DND-41 (cell line): Measurements from ENCODE around the gene ADARB2.
A peak's percentile ranks its signal among the peaks of the same experiment; 100 is the strongest.

ENCODE experiments used
- ATAC-seq: fragments of 200-7000 bp; cut with Tn5 transposase; 3 replicates; pipeline ENCODE4 v1.9.1; 2021; ENCODE audit warnings: low read depth; ENCODE audit not compliant: insufficient read depth
- DNase-seq: peaks from one replicate; pipeline ENCODE4 v3.0.0-alpha.2; 2020
- H2AFZ ChIP-seq: 2 replicates; pipeline ENCODE4 v1.6.0; 2012; ENCODE audit warnings: low read depth, low read length
- H3K27ac ChIP-seq: 2 replicates; pipeline ENCODE4 v1.5.1; 2012; ENCODE audit warnings: low read length, inconsistent platforms
- H3K27me3 ChIP-seq: fragments of 200-600 bp; sonication (generic); 2 replicates; pipeline ENCODE4 v1.6.0; 2012; ENCODE audit warnings: low read length, mild to moderate bottlenecking, inconsistent platforms; ENCODE audit not compliant: insufficient read depth, poor library complexity
- H3K36me3 ChIP-seq: 2 replicates; pipeline ENCODE4 v1.5.1; 2012; ENCODE audit warnings: low read length, inconsistent platforms; ENCODE audit not compliant: insufficient read depth
- H3K4me1 ChIP-seq: 2 replicates; pipeline ENCODE4 v1.5.1; 2012; ENCODE audit warnings: mild to moderate bottlenecking, low read length; ENCODE audit not compliant: insufficient read depth
- H3K4me2 ChIP-seq: 2 replicates; pipeline ENCODE4 v1.6.0; 2012; ENCODE audit warnings: mild to moderate bottlenecking, moderate library complexity, low read length, inconsistent platforms; ENCODE audit not compliant: insufficient read depth
- H3K4me3 ChIP-seq, 2 experiments: fragments of 200-600 bp in 1 of 2; shearing (Covaris generic) in 1 of 2; 2 replicates each; pipeline ENCODE4 v1.5.1; 2012 to 2016; ENCODE audit warnings: inconsistent platforms in 2 of 2, low read length in 2 of 2, mild to moderate bottlenecking in 2 of 2, low read depth in 1 of 2, moderate library complexity in 1 of 2
- H3K79me2 ChIP-seq: 2 replicates; pipeline ENCODE4 v1.6.0; 2012; ENCODE audit warnings: low read length, inconsistent platforms; ENCODE audit not compliant: insufficient read depth
- H3K9ac ChIP-seq: 2 replicates; pipeline ENCODE4 v1.6.0; 2012; ENCODE audit warnings: low read depth, mild to moderate bottlenecking, inconsistent platforms, low read length, moderate library complexity
- H3K9me3 ChIP-seq: 2 replicates; pipeline ENCODE4 v1.5.1; 2012; ENCODE audit warnings: low read length, moderate library complexity, mild to moderate bottlenecking, inconsistent platforms; ENCODE audit not compliant: insufficient read depth, severe bottlenecking
- H4K20me1 ChIP-seq: 2 replicates; pipeline ENCODE4 v1.6.0; 2012; ENCODE audit warnings: low read length; ENCODE audit not compliant: insufficient read depth
- EZH2 ChIP-seq: IDR thresholded peaks from 3 replicates; pipeline ENCODE4 v1.6.1; 2012; ENCODE audit warnings: borderline replicate concordance, low read depth, mild to moderate bottlenecking, moderate library complexity, low read length, inconsistent platforms; ENCODE audit not compliant: severe bottlenecking
- TF ChIP-seq, protein P1 (sequence below): IDR thresholded peaks from 2 replicates; pipeline ENCODE4 v1.5.1; 2012; ENCODE audit warnings: borderline replicate concordance, low read length, moderate library complexity, mild to moderate bottlenecking; ENCODE audit not compliant: poor library complexity, severe bottlenecking; ENCODE audit errors: extremely low read depth

The ADARB2 gene

GRCh38 chr10:1241322-1241890 is 495.9 kb downstream of the ADARB2 start:
- no peaks in the 10 kb centered on the region for H3K9me3 ChIP-seq
- no peak overlapping the region for H2AFZ ChIP-seq
- no peak overlapping the region for H3K9ac ChIP-seq
- H3K4me3 ChIP-seq = no peak overlapping the region
- H3K27me3 ChIP-seq = peaks cover 4% of the 10 kb centered on the region
- no peak for DNase-seq
- H3K36me3 ChIP-seq = no peaks in the 10 kb centered on the region
- TF ChIP-seq, protein P1, sequence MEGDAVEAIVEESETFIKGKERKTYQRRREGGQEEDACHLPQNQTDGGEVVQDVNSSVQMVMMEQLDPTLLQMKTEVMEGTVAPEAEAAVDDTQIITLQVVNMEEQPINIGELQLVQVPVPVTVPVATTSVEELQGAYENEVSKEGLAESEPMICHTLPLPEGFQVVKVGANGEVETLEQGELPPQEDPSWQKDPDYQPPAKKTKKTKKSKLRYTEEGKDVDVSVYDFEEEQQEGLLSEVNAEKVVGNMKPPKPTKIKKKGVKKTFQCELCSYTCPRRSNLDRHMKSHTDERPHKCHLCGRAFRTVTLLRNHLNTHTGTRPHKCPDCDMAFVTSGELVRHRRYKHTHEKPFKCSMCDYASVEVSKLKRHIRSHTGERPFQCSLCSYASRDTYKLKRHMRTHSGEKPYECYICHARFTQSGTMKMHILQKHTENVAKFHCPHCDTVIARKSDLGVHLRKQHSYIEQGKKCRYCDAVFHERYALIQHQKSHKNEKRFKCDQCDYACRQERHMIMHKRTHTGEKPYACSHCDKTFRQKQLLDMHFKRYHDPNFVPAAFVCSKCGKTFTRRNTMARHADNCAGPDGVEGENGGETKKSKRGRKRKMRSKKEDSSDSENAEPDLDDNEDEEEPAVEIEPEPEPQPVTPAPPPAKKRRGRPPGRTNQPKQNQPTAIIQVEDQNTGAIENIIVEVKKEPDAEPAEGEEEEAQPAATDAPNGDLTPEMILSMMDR = no peak
- TF ChIP-seq EZH2 = no peak
- no peak overlapping the region for H3K27ac ChIP-seq
- peaks cover 11% of the 10 kb centered on the region for H3K4me1 ChIP-seq
- H3K4me2 ChIP-seq = no peak overlapping the region; the same call in 1 of the 2 replicates
- no peaks in the 10 kb centered on the region for H3K79me2 ChIP-seq
- no peaks in the 10 kb centered on the region for H4K20me1 ChIP-seq
- ATAC-seq = no peak

DNA sequence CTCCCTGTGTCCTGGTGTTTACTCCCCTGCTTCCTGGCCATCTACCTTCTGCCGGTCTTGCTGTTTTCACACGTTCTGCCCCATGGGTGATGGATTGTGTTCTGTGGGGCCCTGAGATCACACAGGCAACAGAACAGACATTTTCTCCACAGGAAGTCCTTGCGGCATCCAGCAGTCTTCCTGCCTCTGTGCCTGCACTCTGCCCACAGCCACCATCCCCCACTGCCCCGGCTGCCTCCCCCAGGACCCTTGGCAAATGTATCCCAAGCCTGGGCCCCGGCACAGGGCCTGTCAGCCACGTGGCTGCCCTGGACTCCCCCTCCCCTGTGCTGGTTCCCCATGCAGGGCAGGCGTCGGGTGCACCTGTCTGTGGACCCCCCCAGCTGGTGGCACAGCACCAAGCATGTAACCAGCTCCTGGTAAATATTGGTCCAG is 497.0 kb downstream of the ADARB2 start:
- no peak for TF ChIP-seq EZH2
- TF ChIP-seq, protein P1 = peak; percentile 42
- Histone ChIP-seq H3K9ac (peak overlapping the region; percentile 61), H3K4me2 (peak overlapping the region; percentile 70), H3K4me1 (peaks cover 11% of the 10 kb centered on the region), H4K20me1 (no peaks in the 10 kb centered on the region), H3K4me3 (peak overlapping the region; percentile 22 to 68; a peak in 2 of 4 replicates), H3K36me3 (no peaks in the 10 kb centered on the region), H3K79me2 (no peaks in the 10 kb centered on the region), H3K27me3 (peaks cover 4% of the 10 kb centered on the region), H2AFZ (peak overlapping the region; percentile 83), H3K9me3 (no peaks in the 10 kb centered on the region), H3K27ac (peak overlapping the region; percentile 85)
- DNase-seq (peak; percentile 83), ATAC-seq (peak; percentile 94)

- ATAC-seq (no peak), DNase-seq (no peak)
- Histone ChIP-seq H3K4me2 (no peak overlapping the region), H3K4me1 (no peaks in the 10 kb centered on the region), H3K27me3 (no peaks in the 10 kb centered on the region), H2AFZ (no peak overlapping the region), H3K9me3 (no peaks in the 10 kb centered on the region), H4K20me1 (no peaks in the 10 kb centered on the region; the same call in 1 of the 2 replicates), H3K36me3 (peaks cover 22% of the 10 kb centered on the region), H3K27ac (no peak overlapping the region), H3K9ac (no peak overlapping the region), H3K4me3 (no peak overlapping the region), H3K79me2 (no peaks in the 10 kb centered on the region)
- TF ChIP-seq EZH2 = no peak
- TF ChIP-seq, protein P1 = no peak
Observed at GRCh38 chr10:1233031-1233430, 504.3 kb downstream of the ADARB2 start.
